Measurements from ENCODE around the gene DDOST.

- TF ChIP-seq EZH2 (IDR thresholded peaks at IDR 0.05) (no peak), POLR2AphosphoS5 (IDR thresholded peaks at IDR 0.05; ENCODE audit: borderline replicate concordance, low read depth, low read length) (no peak)
Measured at GRCh38 chr1:20668581-20668980, 7.4 kb upstream of the DDOST start.

Data from SK-N-MC (cell line).